Measurements from ENCODE around the gene SPTB.

The SPTB gene

GRCh38 chr14:64755781-64756221 is 123.9 kb downstream of the SPTB start:
- DNase-seq (ENCODE audit: extremely low read depth in 1 of 2, low read depth in 1 of 2) = peak; percentile 6 to 39

- DNase-seq (ENCODE audit: extremely low read depth in 1 of 2, low read depth in 1 of 2) = no peak
Measured at GRCh38 chr14:64754685-64755084, 125.0 kb downstream of the SPTB start.

GRCh38 chr14:64753999-64754398 is 125.7 kb downstream of the SPTB start:
- DNase-seq (ENCODE audit: extremely low read depth in 1 of 2, low read depth in 1 of 2) = no peak

- DNase-seq (ENCODE audit: extremely low read depth in 1 of 2, low read depth in 1 of 2) = no peak
Measured at GRCh38 chr14:64753374-64753773, 126.3 kb downstream of the SPTB start.

DNA sequence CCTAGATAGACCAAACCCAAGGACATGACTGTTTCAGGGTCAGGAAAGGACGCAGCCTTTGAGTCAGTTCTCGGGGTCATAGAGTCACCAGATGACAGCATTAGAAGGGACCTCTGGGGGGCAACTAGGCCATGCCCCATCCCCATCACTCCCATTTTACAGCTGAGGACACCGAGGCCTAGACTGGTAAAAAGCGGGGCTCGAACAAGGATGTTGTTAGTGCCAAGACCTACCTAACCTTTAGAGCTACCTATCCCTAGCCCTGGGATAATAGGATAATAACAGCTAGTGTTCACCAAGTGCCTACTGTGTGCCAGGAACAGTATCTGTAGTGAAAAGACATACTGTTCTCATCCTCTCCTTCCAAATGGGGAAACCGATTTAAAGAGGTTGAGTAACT is 126.8 kb downstream of the SPTB start:
- DNase-seq (ENCODE audit: extremely low read depth in 1 of 2, low read depth in 1 of 2) = no peak

DNA sequence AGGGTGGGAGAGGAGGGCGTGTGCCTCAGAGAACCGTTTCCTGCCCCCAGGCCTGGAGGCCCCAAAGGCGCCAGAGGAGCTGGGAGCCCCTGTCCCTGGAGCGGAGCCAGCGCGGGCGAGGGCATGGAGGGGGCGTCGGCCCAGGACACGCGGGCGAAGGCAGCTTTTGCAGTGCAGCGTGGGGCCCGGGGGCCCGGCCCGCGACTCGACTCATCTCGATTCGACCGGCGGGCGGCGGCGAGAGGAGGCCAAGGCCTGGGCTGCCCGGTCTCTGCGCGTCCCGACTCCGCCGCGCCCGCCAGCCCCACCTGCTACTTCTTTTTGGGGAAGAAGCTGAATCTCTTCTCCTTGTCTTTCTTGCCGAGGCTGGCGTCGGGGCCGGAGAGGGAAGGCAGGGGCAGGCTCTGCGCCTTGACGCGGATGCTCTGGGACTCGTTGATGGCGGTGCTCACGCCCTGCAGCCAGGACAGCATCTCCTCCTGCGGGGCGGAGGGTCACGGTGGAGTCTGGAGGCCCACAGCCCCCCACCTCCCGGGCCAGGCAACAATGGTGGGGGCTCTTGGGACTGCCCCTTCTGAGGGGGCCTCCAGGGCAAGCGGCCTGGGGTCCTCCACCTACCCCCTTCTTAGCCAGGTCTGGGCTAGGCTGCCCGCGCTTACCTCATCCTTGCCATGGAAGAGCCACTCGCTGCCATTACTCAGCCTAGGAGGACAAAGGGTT is 130.6 kb downstream of the SPTB start:
- no peak for DNase-seq (ENCODE audit: extremely low read depth in 1 of 2, low read depth in 1 of 2)

DNA sequence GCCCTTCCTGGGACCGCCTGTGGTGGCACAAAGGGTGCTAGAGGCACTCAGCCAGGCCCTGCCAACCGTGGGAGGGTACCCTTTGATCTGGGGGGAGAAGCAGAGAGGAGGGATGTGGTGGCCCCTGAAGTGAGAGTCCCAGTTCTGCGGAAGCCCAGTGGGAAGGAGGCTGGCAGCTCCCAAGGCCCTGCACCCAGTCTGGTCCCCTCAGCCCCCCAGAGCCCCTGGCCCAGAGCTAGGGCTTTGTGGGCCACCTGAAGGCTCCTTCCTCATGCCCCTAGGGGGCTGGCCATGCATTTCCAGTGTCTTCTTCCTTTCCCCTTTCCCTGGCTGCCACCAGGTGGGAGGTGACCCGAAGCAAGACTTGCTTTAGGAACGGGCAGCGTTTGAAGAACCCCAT is 131.2 kb downstream of the SPTB start:
- DNase-seq (ENCODE audit: extremely low read depth in 1 of 2, low read depth in 1 of 2) = no peak

- no peak for DNase-seq (ENCODE audit: extremely low read depth in 1 of 2, low read depth in 1 of 2)
Measured at GRCh38 chr14:64747327-64747726, 132.4 kb downstream of the SPTB start.

DNA sequence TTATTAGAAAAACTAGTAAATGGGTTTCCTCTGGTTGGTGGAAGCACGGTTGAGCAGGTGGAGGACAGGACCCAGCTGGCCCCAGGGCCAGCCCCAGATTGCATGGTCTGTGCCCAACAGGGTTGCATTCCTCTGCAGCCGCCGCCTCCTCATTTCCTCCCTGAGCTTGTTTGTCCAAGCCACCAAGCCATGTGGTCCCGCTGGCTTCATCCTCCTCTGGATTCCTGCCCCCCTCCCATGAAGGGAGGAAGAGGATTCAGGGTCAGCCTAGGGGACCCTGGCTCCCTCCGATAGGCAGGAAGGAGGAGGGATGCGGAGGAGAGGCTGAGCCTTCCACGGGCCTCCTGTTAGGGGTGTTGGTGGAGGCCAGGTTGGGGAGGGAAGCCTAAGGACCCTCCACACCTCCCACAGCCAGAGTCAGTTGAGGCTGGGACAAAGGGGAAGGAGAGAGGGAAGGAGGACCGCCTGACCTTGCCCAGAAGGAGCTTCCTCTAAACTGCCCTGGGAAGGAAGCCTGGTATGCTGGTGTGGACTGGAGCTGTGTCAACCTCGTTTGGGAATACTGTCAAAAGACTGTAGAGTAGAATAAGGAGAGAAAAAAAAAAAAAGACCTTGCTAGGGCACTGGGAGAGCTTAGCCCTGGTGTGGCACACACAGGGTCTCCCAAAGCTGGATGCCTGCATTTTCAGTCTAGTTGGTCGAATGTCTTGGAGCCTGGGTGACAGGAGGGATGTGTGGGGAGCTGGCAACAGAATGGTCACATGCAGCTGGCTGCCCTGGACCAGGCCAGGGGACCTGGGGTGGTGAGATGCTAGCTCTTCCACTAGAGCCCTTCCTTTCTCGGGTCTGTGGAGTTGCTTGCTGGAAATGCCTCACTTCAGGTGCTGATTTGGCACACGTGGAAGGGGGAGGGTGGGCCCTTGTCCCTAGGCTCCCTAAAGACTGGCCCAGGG is 133.1 kb downstream of the SPTB start:
- DNase-seq (ENCODE audit: extremely low read depth in 1 of 2, low read depth in 1 of 2) = no peak

GRCh38 chr14:64745511-64746091 is 134.1 kb downstream of the SPTB start:
- DNase-seq (ENCODE audit: extremely low read depth in 1 of 2, low read depth in 1 of 2) = no peak

DNA sequence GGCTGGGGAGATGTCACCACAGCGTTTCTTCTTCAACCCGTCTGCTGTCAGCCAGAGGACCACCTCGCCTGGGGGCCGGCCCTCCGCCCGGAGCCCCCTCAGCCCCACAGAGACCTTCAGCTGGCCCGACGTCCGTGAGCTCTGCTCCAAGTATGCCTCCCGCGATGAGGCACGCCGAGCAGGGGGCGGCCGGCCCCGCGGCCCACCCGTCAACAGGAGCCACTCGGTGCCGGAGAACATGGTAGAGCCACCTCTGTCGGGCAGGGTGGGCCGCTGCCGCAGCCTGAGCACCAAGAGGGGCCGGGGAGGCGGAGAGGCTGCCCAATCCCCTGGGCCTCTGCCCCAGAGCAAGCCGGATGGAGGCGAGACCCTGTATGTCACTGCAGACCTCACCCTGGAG is 136.6 kb downstream of the SPTB start:
- no peak for DNase-seq (ENCODE audit: extremely low read depth in 1 of 2, low read depth in 1 of 2)

- no peak for DNase-seq (ENCODE audit: extremely low read depth in 1 of 2, low read depth in 1 of 2)
Measured at GRCh38 chr14:64741961-64742360, 137.7 kb downstream of the SPTB start.

DNA sequence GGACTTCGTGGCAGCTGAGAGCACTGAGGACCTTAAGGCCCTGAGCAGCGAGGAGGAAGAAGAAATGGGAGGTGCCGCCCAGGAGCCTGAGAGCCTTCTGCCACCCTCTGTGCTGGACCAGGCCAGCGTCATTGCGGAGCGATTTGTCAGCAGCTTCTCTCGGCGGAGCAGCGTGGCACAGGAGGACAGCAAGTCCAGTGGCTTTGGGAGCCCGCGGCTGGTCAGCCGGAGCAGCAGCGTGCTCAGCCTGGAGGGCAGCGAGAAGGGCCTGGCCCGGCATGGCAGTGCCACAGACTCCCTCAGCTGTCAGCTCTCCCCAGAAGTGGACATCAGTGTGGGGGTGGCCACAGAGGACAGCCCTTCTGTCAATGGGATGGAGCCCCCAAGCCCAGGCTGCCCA is 138.5 kb downstream of the SPTB start:
- DNase-seq (ENCODE audit: extremely low read depth in 1 of 2, low read depth in 1 of 2) = no peak

GRCh38 chr14:64738281-64738804 is 141.4 kb downstream of the SPTB start:
- no peak for DNase-seq (ENCODE audit: extremely low read depth in 1 of 2, low read depth in 1 of 2)

DNA sequence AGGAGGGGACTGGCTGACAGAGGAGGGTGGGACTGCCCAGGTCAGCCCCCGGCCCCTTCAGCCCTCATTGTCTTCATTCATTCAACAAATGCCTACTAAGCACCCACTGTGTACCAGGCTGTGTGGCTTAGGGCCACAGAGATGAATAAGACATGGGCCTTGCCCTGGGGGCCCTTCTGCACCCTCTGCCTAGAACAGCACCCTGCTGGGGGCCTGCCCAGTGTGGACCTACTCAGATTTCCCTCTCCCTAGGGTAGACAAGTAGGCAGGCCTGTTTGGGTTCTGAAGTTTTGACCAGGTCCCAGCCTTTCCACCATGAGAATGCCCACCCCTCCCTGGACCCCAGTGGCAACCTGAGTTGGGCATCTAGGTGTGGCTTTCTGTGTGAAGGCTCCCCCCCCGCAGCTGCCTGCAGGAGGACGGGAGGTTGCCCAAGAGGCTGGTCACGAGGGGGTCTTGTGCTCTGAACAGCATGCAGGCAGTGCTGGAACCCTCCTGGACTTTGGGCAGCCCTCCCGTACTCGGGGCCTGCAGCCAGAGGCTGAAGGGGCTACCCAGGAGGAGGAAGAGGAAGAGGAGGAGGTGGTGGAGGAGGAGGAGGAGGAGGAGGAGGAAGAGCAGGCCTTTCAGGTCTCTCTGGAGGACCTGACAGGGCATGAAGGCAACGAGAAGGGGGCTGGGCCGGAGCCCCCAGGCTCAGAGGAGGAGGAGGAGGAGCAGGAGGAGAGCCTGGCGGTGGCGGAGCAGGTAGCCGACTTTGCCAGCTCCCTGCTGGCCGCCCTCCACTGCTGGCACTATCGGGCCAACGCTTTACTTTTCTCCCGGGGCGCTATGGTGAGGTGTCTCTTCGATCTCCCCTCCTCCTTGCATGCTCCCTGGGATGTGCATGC is 142.1 kb downstream of the SPTB start:
- no peak for DNase-seq (ENCODE audit: extremely low read depth in 1 of 2, low read depth in 1 of 2)

GRCh38 chr14:64736271-64737169 is 143.2 kb downstream of the SPTB start:
- no peak for DNase-seq (ENCODE audit: extremely low read depth in 1 of 2, low read depth in 1 of 2)

- no peak for DNase-seq (ENCODE audit: extremely low read depth in 1 of 2, low read depth in 1 of 2)
Measured at GRCh38 chr14:64734990-64735389, 144.7 kb downstream of the SPTB start.

GRCh38 chr14:64733899-64734298 is 145.8 kb downstream of the SPTB start:
- no peak for DNase-seq (ENCODE audit: extremely low read depth in 1 of 2, low read depth in 1 of 2)

DNA sequence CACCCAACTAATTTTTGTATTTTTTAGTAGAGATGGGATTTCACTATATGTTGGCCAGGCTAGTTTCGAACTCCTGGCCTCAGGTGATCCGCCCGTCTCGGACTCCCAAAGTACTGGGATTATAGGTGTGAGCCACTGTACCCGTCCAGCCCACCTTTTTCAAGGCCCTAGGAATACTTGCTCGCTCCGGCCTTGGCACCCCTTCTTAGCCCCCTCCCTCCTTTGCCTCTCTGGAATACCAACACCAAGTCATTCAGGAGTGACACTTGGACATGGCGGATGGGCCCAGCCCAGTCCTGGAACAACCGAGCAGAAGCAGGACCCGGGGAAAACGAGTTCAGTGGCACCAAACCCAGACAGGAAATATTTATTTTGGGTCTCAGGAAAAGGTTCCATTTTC is 146.4 kb downstream of the SPTB start:
- no peak for DNase-seq (ENCODE audit: extremely low read depth in 1 of 2, low read depth in 1 of 2)

Data from activated CD8-positive, alpha-beta memory T cell treated with anti-CD3 and anti-CD28 coated beads for 1 hour (primary cell).